ENCODE measurements around the gene CTNNBIP1. TPM values are rescaled to one million over a fixed set of nuclear protein-coding genes. Genes with fewer than 3 reads are reported as not detected.

The CTNNBIP1 gene
- total RNA-seq, 2 experiments from 2014 or later, result 9.0 to 9.6 TPM

GRCh38 chr1:9847269-9847668 is 62.8 kb downstream of the CTNNBIP1 start:
- POLR2A ChIA-PET, result interaction anchor here (0.6 to 0.9 kb wide), 2 partner anchors 19 to 48 kb away, joined by 3 to 4 read pairs; no protein-coding TSS in a partner anchor
- no peaks in the 10 kb centered on the region for H3K9me3 Mint-ChIP-seq
- no peak for TF ChIP-seq CTCF (IDR thresholded peaks at IDR 0.05)
- CTCF ChIA-PET, result interaction anchor here (1.3 to 5.1 kb wide), 3 partner anchors 26 to 62 kb away, joined by 4 to 53 read pairs (median 4); no protein-coding TSS in a partner anchor
- H3K4me3 Mint-ChIP-seq, result no peak overlapping the region
- no peaks in the 10 kb centered on the region for H3K36me3 Mint-ChIP-seq (ENCODE audit: low read depth)
- DNase-seq (no peak), ATAC-seq (no peak)
- no peak overlapping the region for H3K27ac Mint-ChIP-seq
- intact Hi-C loops (cut with micrococcal nuclease), result no loop called here
- peaks cover 11% of the 10 kb centered on the region for H3K4me1 Mint-ChIP-seq (ENCODE audit: low read depth)
- H3K27me3 Mint-ChIP-seq, result peaks cover 2% of the 10 kb centered on the region

GRCh38 chr1:9846611-9847171 is 63.4 kb downstream of the CTNNBIP1 start:
- TF ChIP-seq CTCF (IDR thresholded peaks at IDR 0.05), result no peak
- Mint-ChIP-seq H3K4me1 (ENCODE audit: low read depth) (peaks cover 11% of the 10 kb centered on the region), H3K27ac (no peak overlapping the region), H3K4me3 (no peak overlapping the region), H3K27me3 (peaks cover 2% of the 10 kb centered on the region), H3K36me3 (ENCODE audit: low read depth) (no peaks in the 10 kb centered on the region), H3K9me3 (no peaks in the 10 kb centered on the region)
- intact Hi-C loops (cut with micrococcal nuclease), result no loop called here
- ATAC-seq, result no peak
- no peak for DNase-seq
- CTCF ChIA-PET, result interaction anchor here (5.1 kb wide), 1 partner anchor 62 kb away, joined by 53 read pairs; no protein-coding TSS in a partner anchor
- POLR2A ChIA-PET, result interaction anchor here (0.9 kb wide), 1 partner anchor 20 kb away, joined by 3 read pairs; no protein-coding TSS in a partner anchor

- H3K4me1 Mint-ChIP-seq (ENCODE audit: low read depth), result peaks cover 11% of the 10 kb centered on the region
- no peaks in the 10 kb centered on the region for H3K9me3 Mint-ChIP-seq
- no peaks in the 10 kb centered on the region for H3K36me3 Mint-ChIP-seq (ENCODE audit: low read depth)
- H3K27ac Mint-ChIP-seq, result no peak overlapping the region
- POLR2A ChIA-PET, result no interaction called here
- TF ChIP-seq CTCF (IDR thresholded peaks at IDR 0.05), result no peak
- intact Hi-C loops (cut with micrococcal nuclease), result no loop called here
- ATAC-seq (no peak), DNase-seq (no peak)
- H3K4me3 Mint-ChIP-seq, result no peak overlapping the region
- CTCF ChIA-PET, result no interaction called here
- peaks cover 2% of the 10 kb centered on the region for H3K27me3 Mint-ChIP-seq
Observed at GRCh38 chr1:9845914-9846313, 64.2 kb downstream of the CTNNBIP1 start.

DNA sequence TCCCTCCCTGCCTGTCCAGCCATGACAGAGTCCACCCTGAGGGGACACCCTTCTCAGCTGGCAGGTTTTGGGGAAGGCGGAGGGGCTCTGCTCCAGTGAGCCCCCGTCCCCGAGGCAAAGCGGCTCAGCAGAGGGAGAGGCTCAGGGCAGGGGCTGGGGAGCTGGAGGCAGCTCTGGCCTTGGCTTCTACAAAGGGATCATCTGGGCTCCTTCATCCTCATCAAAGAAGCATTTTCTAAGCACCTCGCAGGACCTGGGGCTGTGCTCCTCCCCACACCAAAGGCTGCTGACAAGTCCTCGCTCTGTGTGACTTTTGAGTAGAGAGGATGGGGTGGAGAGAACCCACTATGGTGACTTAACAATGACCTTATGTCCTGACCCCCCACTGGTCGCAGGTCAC is 65.3 kb downstream of the CTNNBIP1 start:
- Mint-ChIP-seq H3K27ac (no peak overlapping the region), H3K27me3 (no peaks in the 10 kb centered on the region), H3K36me3 (ENCODE audit: low read depth) (no peaks in the 10 kb centered on the region), H3K4me1 (ENCODE audit: low read depth) (no peaks in the 10 kb centered on the region), H3K4me3 (no peak overlapping the region), H3K9me3 (no peaks in the 10 kb centered on the region)
- no peak for TF ChIP-seq CTCF (IDR thresholded peaks at IDR 0.05)
- no peak for DNase-seq
- ATAC-seq, result no peak
- POLR2A ChIA-PET, result no interaction called here
- CTCF ChIA-PET, result interaction anchor here (1.0 kb wide), 1 partner anchor 9 kb away, joined by 3 read pairs; no protein-coding TSS in a partner anchor
- intact Hi-C loops (cut with micrococcal nuclease), result no loop called here

DNA sequence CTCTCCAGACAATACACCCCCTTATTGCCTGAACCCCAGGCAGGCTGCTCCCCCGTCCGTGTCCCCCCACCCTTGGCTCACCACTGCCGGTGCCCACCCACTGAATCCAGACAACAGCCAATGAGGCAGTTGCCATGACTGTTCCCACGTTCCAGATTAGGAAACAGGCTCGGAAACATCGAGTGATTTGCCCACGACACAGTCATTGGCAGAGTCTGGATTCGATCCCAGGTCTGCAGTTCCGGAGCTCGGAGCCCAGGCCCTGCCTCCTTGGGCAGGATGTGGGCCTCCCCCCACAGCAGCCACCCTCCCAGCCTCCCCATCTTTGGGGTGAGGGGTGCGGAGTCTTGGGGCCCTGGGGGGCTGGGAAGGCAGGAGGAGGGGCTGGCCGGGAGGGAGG is 66.0 kb downstream of the CTNNBIP1 start:
- intact Hi-C loops (cut with micrococcal nuclease), result no loop called here
- Mint-ChIP-seq H3K36me3 (ENCODE audit: low read depth) (no peaks in the 10 kb centered on the region), H3K27ac (no peak overlapping the region), H3K4me1 (ENCODE audit: low read depth) (no peaks in the 10 kb centered on the region), H3K9me3 (no peaks in the 10 kb centered on the region), H3K27me3 (no peaks in the 10 kb centered on the region), H3K4me3 (no peak overlapping the region)
- ATAC-seq, result no peak
- no peak for TF ChIP-seq CTCF (IDR thresholded peaks at IDR 0.05)
- DNase-seq, result no peak
- CTCF ChIA-PET, result interaction anchor here (1.0 to 3.0 kb wide), 2 partner anchors 9 to 60 kb away, joined by 3 to 15 read pairs; no protein-coding TSS in a partner anchor
- POLR2A ChIA-PET, result no interaction called here
